GM19035 (cell line): ENCODE results near the gene STK17B.
A peak's percentile ranks its signal among the peaks of the same experiment; 100 is the strongest.
"Not testable (repeated sequence)": the region's sequence is repeated elsewhere in the genome, so short reads cannot be mapped to it uniquely, and the experiment has no call there.

Experiments used
- ATAC-seq: cut with Tn5 transposase; IDR thresholded peaks from one replicate; pipeline ENCODE4 v1.9.1; 2021; ENCODE audit not compliant: unreplicated experiment

Gene STK17B

DNA sequence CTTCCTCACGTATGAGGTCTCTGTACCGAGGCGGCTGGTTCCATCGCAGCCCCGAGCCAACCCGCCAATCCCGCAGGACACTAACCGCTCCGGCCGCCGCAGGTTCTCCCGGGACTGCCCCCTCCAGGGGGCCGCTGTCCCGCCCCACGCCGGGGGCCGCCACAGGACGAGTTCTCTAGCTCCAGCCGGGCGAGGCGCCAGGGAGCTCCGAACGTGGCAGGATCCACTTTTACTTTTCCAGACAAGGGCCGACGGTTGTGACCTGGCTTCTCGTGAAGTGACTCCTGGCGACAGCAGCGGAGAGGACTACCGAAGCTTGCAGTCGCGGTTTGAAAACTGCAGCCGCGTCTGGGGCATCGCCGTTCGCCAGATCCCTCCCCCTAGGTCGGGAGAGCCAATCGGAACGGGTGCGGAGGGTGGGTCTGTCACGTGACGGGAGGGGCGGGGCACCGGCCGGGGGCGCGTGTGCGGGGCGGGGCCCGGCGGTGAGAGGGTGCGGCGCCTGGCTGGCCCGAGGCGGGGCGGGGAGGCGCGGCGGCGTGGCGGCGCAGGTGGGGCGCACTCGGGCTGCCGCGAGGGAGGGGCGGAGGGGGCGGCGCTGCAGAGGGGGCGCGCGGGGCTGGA, at the start of gene STK17B:
Gene STK17B, minus strand, starts transcription at position 331 of the 624 bp plus-strand sequence. CDS start 8,195 bp downstream, outside the sequence.
- ATAC-seq = peak; percentile 49

DNA sequence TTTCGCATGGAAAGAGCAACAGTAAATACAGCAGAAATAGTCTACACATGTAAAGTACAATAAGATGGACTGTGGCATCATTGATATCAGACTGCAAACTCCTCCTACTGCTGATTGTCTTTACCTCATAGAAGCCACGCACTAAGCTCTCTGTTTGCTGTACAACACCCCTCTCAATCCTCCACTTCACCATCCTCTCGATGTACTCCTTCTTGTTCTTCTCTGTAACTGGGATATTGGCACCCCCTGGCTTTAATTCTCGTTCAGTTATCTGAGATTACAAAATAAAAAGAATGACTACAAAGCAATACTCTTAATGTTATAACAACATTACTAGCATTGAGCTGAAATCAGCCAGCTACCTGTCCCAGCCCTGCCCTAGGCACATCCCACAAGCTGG, 49.3 kb upstream of the STK17B start:
- ATAC-seq = no peak

DNA sequence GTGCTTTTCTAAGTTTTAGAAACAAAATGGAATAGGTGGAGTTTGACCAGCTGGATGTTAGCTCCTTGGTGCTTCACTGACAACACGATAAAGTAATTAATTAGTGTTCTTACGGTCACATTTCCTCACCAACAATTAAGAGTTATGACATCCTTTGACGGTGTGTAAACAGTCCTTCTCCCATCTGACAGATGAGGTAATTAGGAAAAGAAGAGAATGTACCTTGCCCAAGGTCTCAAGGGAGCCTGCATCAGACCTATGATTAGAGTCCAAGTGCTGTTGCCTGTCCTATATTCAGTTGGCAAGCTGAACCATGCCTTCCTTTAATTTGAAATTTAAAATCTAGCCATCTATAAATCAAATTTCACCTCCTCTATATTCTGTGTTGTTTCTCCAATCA, 48.3 kb upstream of the STK17B start:
- ATAC-seq = no peak

DNA sequence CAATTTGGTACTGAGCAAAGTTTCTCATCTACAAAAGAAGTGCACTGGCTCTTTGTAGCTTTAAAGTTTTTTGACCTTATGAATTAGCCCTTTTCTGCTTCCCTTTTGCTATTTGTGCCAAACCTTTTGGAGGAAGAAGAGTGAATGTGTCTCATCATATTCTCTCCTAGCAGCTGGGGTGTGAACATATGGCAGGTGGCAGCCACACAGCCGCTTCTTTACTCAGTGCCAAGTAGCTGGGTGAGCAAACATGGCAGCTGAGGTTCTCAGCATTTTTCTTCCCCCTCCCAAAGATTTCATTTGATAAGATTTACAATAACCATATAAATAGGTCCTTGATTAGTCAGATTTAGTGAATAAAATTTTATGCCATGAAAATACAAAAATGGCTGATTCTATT, 46.7 kb upstream of the STK17B start:
- ATAC-seq = no peak

DNA sequence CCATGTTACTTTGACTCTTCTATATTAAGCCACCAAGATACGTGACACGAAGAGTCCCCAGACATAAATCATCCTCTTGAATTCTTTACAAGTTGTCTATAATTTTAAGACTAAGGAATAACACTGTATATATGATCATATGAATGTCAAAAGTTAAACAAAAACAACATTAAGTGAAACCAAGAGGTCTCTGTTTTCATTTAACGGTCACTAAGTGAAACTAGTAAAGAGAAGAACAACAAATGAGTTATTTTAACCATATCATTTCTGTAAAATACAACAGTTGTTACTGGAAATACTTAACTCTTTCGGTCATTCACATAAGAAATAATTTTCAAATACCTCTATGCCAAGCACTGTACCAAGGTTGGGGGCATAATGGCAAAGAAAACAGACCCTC, 45.7 kb upstream of the STK17B start:
- no peak for ATAC-seq

DNA sequence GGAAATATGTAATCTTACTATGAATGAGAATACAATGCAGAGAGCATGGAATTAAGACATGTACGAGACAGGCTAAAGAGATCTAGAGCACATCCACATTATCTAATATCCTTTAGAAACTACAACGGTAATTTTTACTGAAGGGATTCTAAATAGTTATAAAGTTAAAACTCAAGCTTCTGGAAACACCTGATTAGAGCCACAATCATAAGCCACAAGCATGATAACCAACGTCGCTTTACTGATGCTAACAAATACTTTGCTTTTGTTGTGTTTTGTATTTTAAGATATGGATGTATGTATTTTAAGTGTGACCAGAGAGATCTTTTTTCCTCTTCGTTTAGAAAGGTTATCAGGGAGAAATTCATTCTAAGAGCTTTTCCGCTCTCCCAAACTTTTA, 44.0 kb upstream of the STK17B start:
- no peak for ATAC-seq

DNA sequence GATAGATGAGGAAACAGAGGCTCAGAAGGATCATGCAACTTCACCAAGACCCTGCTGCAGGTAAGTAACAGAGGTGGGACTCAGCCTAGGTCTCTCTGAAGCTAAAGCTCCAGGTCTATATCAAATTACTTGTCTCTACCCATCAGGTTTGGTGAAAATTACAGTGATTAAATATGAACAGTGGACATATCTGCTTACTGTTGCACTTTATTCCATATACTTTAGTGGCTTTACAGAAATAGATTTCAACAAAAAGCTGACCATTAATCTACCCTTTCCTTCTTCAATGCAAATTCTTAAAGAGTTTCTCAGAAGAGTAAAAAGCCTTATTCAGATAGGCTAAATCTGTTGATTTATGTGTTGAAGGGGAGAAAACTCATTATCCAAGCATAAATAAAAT, 42.8 kb upstream of the STK17B start:
- ATAC-seq = no peak

DNA sequence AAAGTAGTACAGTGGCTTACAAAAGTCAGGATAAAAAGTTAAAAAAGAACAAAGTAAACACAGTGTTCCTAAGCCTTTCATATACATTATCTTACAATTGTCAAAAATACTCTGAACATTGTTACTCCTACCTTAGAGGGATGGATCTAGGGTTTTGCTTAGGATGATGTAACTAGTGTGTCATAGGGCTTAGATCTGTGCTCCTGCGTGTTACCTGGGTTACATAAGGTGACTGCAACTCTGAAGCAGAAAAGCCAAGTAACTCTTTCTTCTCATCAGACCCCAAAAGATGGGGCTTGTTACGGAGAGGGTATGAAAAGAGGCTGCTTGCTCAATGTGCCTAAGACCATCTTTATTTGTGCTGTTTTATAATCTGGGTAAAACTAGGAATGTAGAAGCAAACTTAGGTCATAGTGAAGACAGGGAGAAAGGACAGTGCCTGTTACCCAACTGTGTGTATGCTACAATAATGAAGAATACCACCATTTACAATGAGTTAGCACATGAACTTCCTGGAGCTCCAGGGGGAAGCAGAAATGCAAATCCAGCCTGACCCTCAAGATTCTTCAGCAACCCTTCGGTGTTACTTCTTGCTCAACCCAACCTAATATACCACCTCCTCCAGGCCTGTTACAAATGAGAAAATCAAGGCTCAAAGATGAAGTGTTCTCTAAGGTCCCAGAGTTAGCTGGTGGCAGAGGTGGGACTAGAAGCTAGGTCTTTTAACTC, 42.0 kb upstream of the STK17B start:
- ATAC-seq = no peak

DNA sequence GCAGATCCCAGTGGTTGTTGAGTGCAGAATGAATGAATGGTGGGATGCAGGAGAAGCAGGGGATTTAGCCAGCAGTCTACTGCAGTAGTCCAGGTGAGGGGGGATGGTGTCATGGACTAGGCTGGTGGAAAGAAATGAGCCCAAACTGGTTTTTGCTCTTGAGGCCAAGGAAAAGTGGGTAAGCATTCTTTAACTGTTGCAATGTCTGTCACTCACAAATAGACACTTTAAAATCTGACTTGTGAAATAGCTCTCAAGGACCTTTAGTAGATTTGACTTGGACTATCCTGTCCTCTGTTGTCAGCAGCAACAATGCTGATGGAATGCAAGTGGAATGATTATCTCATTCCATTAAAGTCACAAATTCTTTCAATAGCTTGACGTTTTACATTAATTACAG, 37.5 kb upstream of the STK17B start:
- ATAC-seq = no peak

DNA sequence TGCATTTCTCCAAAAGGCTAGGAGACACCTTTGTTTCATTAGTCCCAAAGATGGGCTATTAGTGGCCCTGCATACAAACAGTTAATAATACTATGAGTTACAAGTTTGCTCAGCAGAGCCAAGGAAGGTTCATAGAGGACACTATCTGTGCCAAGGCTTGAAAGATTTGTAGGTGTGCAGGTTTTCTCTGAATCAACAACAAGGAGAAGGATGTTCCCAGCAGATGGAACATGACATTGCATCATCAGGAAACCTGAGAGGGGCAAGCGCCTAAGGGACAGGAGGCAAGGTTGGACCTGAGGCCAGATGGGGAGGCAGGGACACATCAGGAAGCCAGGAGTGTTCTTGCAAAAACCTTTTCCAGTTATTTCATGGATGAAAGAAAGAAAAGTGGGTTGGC, 35.4 kb upstream of the STK17B start:
- no peak for ATAC-seq

DNA sequence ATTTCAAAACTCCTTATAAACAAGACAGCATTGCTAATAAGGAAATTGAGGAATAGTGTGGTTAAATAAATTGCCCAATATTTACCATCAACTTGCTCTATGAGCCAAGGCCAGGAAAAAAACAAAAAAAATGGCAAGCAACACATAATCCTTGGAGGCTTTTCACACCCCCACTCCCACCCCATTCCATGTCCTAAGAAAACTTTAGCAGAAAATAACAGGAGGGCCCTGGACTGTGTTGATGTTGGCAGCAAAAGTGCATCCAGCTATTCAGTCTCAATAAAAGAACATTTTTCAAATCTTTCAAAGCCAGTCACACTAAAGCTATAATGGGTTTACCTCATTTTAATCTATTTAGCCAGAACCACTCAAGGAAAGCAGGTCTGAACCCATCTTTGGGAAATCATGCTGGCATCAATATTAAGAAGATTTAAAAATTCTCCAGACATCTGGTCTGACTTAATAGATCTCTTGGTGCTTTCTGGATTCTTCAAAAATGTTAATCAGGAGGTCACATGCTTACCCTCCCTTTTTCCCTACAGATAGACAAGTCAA, 34.6 kb upstream of the STK17B start:
- no peak for ATAC-seq

DNA sequence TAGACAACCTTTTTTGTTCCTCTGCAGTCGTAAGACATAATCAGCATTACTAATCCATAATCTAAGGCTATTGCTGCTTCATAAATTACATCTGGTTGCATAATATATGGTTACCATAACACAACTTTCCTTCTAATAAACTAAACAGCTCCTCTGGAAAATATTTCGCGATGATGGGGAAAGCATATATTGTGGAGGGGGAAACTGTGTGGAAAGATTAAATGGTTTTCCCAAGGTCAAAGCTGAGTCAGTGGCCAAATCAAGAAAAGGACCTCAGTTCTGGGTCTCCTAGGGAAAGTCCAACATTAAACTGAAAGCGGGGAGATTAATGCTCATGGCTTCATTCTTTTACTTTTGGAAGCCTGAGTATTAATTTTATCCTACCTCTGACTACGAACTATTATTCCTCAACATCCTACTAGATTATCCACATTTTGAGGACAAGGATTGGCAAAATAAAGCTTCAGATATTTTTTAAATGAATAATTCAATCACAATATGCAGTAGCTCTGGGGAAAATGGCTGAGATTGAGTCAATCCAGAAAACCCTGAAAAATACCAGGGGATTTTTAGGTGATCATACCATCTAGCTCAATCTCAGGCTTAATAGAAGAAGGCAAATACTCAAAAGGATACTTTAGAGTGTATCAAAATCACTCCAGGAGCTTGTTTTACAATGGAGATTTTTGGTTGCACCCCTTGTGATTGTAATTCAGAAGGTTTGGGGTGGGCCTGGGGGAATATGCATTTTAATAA, 33.8 kb upstream of the STK17B start:
- no peak for ATAC-seq

DNA sequence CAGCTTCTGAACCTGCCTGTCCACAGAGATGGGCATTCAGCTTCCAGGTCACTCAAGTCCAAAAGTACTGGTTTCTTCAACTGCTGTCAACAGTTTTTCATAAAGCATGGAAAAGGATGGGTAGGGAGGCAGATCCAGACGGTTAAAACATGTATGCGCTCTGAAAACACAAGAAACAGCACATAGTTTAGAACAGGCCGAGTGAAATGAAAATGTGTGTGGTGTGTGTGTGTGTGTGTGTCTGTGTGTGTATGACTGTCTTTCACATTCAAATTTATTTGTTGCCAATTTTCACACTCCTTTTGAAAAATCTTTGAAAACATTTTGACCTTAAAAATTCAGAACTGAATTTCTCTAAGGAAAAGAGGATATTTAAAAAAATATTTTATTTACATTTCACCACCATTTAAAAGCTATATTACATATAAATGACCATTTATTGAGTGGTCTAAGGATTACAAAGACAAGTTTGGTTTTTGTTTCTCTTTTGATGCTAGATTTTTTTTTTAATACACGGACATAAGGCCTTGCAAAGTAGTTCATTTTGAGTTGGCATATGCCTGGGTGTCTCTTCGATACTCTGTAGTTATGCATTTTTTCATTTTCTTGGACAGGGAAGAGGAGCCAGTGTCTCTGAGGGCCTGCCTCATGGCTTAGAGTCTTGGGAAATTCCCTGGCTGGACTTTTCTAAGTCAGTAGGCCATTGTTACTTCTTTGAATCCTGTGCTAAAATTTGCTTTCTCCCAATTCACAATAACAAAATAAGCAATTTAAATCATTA, 30.0 kb upstream of the STK17B start:
- ATAC-seq = no peak

DNA sequence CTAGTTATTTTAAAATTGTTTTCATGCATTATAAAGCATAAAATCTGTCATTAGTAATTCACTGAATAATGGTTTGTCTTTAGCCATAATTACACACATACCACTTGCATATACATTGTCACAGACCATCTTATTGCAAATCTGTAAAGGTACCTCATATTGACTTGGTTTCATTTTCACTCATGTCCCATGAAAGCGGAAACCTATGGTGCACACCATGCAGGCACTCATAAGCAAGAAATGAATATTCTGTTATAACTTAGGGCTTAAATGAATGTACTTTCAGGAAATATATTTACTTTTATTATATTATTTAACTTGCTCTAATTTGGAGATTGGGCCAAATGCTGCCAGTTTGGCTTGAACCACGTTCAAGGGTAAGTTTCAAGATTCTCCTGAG, 29.2 kb upstream of the STK17B start:
- peak; percentile 98 for ATAC-seq

DNA sequence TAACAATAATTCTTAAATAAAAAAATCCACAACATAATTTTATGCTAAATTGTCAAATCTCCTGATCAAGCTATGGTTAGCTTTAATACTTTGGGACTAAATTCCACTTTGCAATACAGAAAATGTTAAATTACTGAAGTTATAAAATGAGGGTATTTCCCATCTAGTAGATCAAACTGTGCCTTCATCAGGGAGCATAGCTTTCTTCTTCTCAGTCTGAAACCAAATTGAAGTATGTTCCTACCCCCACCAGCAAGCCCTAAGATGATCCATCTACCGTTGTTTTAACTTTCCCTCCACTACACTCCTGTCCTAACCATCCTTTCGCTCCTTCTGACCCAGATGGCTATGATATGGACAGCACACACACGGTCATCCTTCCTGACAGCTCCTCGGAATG, 24.4 kb upstream of the STK17B start:
- ATAC-seq = no peak

DNA sequence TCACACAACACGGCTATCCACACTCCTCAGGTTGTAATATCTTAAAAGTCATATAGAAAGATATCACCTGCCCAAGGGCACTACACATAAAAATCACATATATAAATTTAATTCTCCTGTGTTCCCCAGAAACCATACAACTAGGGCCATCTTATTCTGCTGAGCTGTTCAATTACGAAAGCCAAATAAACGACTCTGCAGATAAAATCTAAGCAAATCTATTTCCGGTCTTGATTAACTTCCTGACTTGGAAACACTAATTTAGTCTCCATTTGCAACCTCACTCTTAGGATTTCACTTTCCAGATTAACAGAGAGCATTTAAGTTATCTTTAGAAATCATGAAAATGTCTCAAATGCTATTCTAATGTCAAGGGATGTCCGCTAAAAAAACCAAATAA, 23.9 kb upstream of the STK17B start:
- no peak for ATAC-seq

DNA sequence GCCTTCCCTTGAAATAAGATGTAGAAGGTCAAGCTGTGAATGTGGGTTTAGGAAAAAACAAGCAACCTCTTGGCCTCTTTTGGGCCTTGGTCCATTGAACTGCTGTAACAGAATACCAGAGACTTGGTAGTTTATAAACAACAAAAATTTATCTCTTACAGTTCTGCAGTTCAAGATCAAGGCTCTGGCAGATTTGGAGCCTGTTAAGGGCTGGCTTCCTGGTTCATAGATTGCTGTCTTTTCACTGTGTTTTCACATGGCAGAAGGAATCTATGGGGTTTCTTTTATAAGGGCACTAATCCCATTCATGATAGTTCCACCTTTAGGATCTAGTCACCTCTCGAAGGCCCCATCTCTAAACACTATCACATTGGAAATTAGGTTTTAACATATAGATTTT, 20.2 kb upstream of the STK17B start:
- no peak for ATAC-seq

DNA sequence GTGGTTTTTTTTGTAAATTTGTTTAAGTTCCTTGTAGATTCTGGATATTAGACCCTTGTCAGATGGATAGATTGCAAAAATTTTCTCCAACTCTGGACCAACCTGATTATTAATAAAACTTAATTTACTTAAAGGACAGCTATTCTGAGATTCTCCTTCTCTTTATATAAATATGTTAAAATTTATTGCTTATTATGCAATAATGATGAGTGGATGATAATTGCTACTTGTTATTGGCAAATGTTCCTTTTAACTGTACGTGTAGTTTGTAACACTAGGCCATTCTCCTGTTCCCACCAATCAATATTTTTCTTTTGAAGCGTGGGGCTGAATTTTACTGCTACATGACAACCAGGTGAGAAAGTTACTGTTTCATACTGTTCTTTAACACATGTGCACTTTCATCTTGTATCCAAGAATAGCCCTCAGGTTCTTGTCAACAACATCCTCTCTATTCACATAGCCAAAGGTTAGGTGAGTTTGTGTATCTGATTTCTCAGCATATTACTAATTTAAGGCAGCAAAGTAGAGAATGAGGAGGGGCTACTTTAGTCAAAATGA, 16.6 kb upstream of the STK17B start:
- ATAC-seq = no peak

DNA sequence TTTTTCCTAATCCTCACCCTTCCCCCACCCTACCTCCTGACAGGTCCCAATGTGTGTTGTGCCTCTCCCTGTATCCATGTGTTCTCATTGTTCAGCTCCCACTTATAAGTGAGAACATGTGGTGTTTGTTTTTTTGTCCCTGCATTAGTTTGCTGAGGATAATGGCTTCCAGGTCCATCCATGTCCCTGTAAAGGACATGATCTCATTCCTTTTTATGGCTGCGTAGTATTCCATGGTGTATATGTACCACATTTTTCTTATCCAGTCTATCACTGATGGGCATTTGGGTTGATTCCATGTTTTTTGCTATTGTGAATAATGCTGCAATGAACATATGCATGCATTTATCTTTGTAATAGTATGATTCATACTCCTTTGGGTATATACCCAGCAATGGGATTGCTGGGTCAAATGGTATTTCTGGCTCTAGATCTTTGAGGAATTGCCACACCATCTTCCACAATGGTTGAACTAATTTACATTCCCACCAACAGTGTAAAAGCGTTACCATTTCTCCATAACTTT, 15.9 kb upstream of the STK17B start:
- not testable (repeated sequence) for ATAC-seq

DNA sequence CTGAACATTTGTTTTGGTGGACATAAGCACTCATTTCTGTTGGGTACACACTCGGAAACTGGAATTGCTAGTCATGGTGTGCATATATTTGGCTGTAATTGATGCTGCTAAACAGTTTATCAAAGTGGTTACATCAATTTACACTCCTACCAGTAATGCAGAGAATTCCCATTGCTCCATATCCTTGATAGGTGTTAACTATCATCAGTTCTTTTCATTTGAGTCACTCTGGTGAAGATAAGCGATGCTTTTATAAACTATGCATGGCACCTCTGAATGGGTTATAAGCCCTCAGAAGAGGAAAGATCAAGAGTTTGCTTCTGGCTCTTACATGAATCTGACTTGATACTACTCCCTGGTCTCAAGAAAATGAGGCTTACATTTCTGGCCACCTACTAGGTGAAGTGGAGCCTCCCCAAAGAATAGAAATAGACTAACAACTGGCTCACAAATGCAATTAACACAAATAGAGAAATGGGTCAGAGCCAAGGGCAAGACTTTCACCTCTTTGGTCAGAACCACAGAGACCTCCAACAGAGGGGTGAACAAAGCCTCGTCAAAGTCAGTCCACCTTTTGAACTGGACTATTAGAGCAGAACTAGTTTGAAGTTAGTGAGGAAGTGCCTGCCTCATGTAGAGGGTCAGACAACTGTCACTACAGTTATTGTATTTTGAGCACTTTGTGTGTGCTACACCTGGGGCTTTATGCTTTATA, 15.0 kb upstream of the STK17B start:
- ATAC-seq = no peak
